Brain microvascular endothelial cell (primary cell): ENCODE results near the gene IGFBP6.
A peak's percentile ranks its signal among the peaks of the same experiment; 100 is the strongest.

ENCODE experiments used
- DNase-seq: peaks from one replicate; pipeline ENCODE4 v3.0.0-alpha.2; 2020
- H3K27ac ChIP-seq: fragments of 250-450 bp; sonication (Bioruptor Pico); 2 replicates; pipeline ENCODE4 v1.5.1; 2020; ENCODE audit warnings: mild to moderate bottlenecking, moderate library complexity
- H3K27me3 ChIP-seq: fragments of 250-450 bp; sonication (Bioruptor Pico); replicated peaks from 2 replicates; pipeline ENCODE4 v1.5.1; 2020; ENCODE audit warnings: mild to moderate bottlenecking
- H3K36me3 ChIP-seq: fragments of 250-450 bp; sonication (Bioruptor Pico); replicated peaks from 2 replicates; pipeline ENCODE4 v1.5.1; 2020; ENCODE audit warnings: mild to moderate bottlenecking
- H3K4me3 ChIP-seq: 2 replicates; pipeline ENCODE4 v1.5.1; 2011; ENCODE audit warnings: low read depth, mild to moderate bottlenecking, control low read depth, low read length, moderate library complexity
- in situ Hi-C: cut with HindIII; loops from 2 replicates; pipeline ENCODE4 v1.10.0; 2017; ENCODE audit warnings: low sequenced_read_pairs, low pct_ligation_motif_present
- TF ChIP-seq, protein P1 (sequence below): IDR thresholded peaks from 2 replicates; pipeline ENCODE4 v1.5.1; 2011; ENCODE audit warnings: low read depth, mild to moderate bottlenecking, moderate library complexity, low read length, control low read depth, inconsistent platforms; ENCODE audit errors: missing control alignments

The IGFBP6 gene

DNA sequence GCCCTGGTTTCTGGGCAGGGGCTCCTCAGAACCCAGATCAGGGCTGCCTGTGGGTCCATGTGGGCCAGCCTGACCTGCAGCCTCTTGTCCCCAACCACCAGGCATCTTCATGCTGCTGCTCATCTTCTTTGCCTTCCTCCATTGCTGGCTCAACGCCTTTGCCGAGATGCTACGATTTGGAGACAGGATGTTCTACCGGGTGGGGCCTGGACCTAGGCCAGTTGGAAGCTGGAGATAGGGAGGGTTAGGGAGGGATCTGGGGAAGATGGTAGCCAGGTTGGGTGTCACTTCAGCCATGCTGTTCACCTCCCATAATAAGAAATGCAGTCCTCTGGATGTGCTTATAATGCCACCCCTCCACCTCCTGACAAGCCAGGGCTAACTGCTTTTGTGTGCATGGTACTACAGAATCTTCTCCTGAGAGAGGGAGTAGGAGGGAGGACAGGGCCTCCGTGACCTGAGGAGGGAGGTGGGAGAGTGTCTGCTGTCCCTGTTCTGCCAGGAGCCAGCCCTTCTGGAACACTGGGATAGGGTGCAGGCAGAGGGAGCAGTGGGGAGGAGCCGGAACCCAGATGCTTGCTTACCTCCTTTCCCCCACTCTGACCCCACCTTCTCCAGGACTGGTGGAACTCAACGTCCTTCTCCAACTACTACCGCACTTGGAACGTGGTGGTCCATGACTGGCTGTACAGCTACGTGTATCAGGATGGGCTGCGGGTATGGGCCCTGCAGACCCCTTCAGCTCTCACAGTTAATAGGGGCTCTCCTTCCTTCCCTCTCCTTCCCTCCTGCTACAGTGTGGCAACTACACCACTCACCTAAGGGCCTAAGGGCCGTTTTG lies 23.4 kb downstream of the IGFBP6 start:
- TF ChIP-seq, protein P1, sequence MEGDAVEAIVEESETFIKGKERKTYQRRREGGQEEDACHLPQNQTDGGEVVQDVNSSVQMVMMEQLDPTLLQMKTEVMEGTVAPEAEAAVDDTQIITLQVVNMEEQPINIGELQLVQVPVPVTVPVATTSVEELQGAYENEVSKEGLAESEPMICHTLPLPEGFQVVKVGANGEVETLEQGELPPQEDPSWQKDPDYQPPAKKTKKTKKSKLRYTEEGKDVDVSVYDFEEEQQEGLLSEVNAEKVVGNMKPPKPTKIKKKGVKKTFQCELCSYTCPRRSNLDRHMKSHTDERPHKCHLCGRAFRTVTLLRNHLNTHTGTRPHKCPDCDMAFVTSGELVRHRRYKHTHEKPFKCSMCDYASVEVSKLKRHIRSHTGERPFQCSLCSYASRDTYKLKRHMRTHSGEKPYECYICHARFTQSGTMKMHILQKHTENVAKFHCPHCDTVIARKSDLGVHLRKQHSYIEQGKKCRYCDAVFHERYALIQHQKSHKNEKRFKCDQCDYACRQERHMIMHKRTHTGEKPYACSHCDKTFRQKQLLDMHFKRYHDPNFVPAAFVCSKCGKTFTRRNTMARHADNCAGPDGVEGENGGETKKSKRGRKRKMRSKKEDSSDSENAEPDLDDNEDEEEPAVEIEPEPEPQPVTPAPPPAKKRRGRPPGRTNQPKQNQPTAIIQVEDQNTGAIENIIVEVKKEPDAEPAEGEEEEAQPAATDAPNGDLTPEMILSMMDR = no peak
- no peaks in the 10 kb centered on the region for H3K27me3 ChIP-seq
- in situ Hi-C loops = no loop called here
- H3K36me3 ChIP-seq = no peaks in the 10 kb centered on the region
- no peak for DNase-seq
- no peak overlapping the region for H3K4me3 ChIP-seq
- H3K27ac ChIP-seq = no peak overlapping the region

DNA sequence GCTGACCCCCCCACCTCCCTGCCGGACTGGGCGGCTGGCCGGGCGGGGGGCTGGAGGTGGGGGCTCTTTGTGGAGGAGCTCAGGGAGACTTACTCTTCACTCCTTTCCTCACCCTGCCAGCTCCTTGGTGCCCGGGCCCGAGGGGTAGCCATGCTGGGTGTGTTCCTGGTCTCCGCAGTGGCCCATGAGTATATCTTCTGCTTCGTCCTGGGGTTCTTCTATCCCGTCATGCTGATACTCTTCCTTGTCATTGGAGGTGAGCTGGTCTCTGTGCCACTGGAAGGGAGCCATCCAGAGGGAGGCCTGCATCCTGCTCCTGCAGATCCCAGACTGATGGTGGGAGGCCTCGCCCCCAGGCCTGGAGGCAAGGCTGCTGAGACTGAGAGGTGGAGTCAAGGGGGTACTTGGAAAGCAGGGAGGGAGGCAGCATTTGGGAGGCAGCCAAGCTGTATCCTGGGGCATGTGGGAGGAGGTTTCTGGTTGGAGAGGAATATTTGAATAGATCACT lies 25.5 kb downstream of the IGFBP6 start:
- no peaks in the 10 kb centered on the region for H3K27me3 ChIP-seq
- TF ChIP-seq, protein P1 = no peak
- in situ Hi-C loops = no loop called here
- no peak for DNase-seq
- H3K4me3 ChIP-seq = no peak overlapping the region
- H3K27ac ChIP-seq = no peak overlapping the region
- no peaks in the 10 kb centered on the region for H3K36me3 ChIP-seq

DNA sequence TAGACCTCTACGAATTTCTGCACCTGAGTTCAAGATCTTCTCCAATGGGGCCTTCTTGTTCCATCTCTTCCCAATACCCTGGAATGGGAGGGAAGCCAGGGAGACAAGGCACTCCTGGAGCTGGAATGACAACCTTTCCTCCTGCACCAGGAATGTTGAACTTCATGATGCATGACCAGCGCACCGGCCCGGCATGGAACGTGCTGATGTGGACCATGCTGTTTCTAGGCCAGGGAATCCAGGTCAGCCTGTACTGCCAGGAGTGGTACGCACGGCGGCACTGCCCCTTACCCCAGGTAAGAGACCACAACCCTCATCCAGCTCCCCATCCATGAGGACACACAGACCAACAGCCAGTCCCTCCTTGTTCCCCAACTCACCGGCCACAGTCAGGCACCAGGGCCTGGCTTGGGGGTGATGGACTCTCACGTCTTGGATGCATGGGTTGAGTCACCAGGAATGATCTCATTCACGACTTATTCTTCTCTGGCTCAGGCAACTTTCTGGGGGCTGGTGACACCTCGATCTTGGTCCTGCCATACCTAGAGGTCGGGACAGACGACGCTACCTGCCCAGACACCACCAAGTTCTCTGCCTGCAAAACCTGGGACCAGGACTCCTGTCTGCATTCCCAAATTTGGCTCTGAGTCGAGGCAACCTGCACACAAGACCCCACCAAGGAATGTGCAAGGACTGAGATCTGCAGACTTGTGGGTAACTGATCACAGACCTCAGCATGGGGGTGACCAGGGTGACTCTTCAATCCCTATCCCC lies 26.3 kb downstream of the IGFBP6 start:
- Histone ChIP-seq H3K36me3 (no peaks in the 10 kb centered on the region), H3K27me3 (no peaks in the 10 kb centered on the region), H3K4me3 (no peak overlapping the region), H3K27ac (no peak overlapping the region)
- TF ChIP-seq, protein P1 = no peak
- in situ Hi-C loops = no loop called here
- DNase-seq = peak; percentile 51

- no peak for DNase-seq
- Histone ChIP-seq H3K27me3 (no peaks in the 10 kb centered on the region), H3K36me3 (no peaks in the 10 kb centered on the region), H3K4me3 (no peak overlapping the region), H3K27ac (no peak overlapping the region)
- in situ Hi-C loops = no loop called here
- TF ChIP-seq, protein P1 = no peak
These were observed 26.9 kb downstream of the IGFBP6 start for GRCh38 chr12:53124352-53124723.

GRCh38 chr12:53127169-53127568 lies 29.7 kb downstream of the IGFBP6 start:
- Histone ChIP-seq H3K27me3 (no peaks in the 10 kb centered on the region), H3K36me3 (no peaks in the 10 kb centered on the region), H3K4me3 (no peak overlapping the region), H3K27ac (no peak overlapping the region)
- TF ChIP-seq, protein P1 = no peak
- in situ Hi-C loops = no loop called here
- no peak for DNase-seq
